ENCODE results near the gene MAPK14.
"Not testable (repeated sequence)": the region's sequence is repeated elsewhere in the genome, so short reads cannot be mapped to it uniquely, and the experiment has no call there.

Gene MAPK14

GRCh38 chr6:36128793-36129192 is 101.2 kb downstream of the MAPK14 start:
- no peak for TF ChIP-seq CTCF (IDR thresholded peaks at IDR 0.05; ENCODE audit: low read depth, low read length, missing control alignments)
- DNase-seq (ENCODE audit: low read depth): no peak
- H3K4me3 ChIP-seq (ENCODE audit: low read depth, low read length): no peak overlapping the region

- not testable (repeated sequence) for H3K4me3 ChIP-seq (ENCODE audit: low read depth, low read length); DNase-seq (ENCODE audit: low read depth)
Measured at GRCh38 chr6:36129334-36129733, 101.7 kb downstream of the MAPK14 start.

GRCh38 chr6:36129941-36130666 is 102.5 kb downstream of the MAPK14 start, which contains the start of gene MAPK13:
MAPK13 (plus strand) TSS chr6:36130513; CDS start chr6:36130583, 70 bp downstream.
- no peak for TF ChIP-seq CTCF (IDR thresholded peaks at IDR 0.05; ENCODE audit: low read depth, low read length, missing control alignments)
- no peak for DNase-seq (ENCODE audit: low read depth)
- peak within 1 kb of the TSS; percentile 43 for H3K4me3 ChIP-seq (ENCODE audit: low read depth, low read length)

GRCh38 chr6:36130667-36131510 is 103.3 kb downstream of the MAPK14 start:
- DNase-seq (ENCODE audit: low read depth): no peak
- TF ChIP-seq CTCF (IDR thresholded peaks at IDR 0.05; ENCODE audit: low read depth, low read length, missing control alignments): no peak
- H3K4me3 ChIP-seq (ENCODE audit: low read depth, low read length): peak overlapping the region; percentile 43

- no peak for TF ChIP-seq CTCF (IDR thresholded peaks at IDR 0.05; ENCODE audit: low read depth, low read length, missing control alignments)
- peak; percentile 84 for DNase-seq (ENCODE audit: low read depth)
- no peak overlapping the region; the same call in 1 of the 2 replicates for H3K4me3 ChIP-seq (ENCODE audit: low read depth, low read length)
Measured at GRCh38 chr6:36131511-36132245, 104.1 kb downstream of the MAPK14 start.

GRCh38 chr6:36132246-36132895 is 104.8 kb downstream of the MAPK14 start:
- no peak for TF ChIP-seq CTCF (IDR thresholded peaks at IDR 0.05; ENCODE audit: low read depth, low read length, missing control alignments)
- no peak overlapping the region for H3K4me3 ChIP-seq (ENCODE audit: low read depth, low read length)
- DNase-seq (ENCODE audit: low read depth): no peak

Measured in GM12864 (cell line).